Hematopoietic multipotent progenitor cell treated with erythropoietin and hydrocortisone succinate and interleukin-3 and kit ligand, for 15 days (in vitro differentiated cells): ENCODE measurements around the gene INPP5J.
"Not testable (repeated sequence)": the region's sequence is repeated elsewhere in the genome, so short reads cannot be mapped to it uniquely, and the experiment has no call there.

Experiments used
- DNase-seq: peaks from one replicate; pipeline ENCODE4 v3.0.0-alpha.2; 2015; ENCODE audit warnings: low spot score

The INPP5J gene

DNA sequence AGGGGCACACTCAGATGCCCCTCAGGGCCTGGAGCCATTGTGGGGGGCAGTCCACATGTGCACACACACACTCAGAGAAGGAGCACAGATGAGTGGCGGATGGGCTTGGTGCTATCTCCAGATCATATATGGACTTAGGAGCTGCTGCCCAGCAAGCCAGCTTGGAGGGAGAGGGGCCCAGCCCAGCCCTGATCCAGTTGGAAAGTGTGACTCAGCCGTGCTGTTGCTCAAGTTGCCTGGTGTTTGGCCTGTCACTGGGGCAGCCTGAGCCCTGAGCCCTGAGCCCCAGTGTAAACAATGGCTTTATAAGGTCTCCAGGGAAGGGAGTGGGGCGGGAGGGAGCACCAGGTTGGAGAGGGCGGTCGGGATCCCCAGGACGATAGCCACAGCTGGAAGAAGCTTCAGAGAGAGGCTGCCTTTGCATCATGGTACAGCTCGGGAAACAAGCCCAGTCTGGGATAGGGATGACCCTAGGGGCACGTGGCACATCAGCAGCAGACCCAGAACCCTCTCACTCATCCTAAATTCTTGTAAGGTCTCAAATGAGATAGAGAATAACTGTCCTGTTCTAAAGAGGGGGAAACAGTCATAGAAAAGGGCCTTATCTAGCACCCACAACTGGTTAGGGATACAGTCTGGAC lies 20.2 kb upstream of the INPP5J start:
- no peak for DNase-seq

DNA sequence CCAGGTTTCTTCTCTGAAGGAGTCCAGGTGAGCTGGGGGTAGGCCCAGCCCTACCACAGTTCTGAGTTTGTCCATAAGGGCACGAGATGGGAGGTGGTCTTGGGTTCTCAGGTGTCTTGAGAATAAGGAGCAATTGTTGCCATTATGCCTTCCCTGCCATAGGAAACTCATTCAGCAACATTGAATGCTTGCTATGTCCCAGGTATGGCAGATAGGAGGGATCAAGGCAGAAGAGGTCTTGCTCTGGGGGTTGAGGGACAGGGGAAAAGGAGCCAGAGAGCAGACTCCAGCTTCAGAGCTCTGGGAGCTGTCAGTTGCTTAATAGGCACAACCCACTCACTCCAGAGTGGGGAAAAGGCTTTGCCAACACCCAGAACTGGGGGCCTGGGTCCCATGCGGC lies 19.7 kb upstream of the INPP5J start:
- no peak for DNase-seq

DNA sequence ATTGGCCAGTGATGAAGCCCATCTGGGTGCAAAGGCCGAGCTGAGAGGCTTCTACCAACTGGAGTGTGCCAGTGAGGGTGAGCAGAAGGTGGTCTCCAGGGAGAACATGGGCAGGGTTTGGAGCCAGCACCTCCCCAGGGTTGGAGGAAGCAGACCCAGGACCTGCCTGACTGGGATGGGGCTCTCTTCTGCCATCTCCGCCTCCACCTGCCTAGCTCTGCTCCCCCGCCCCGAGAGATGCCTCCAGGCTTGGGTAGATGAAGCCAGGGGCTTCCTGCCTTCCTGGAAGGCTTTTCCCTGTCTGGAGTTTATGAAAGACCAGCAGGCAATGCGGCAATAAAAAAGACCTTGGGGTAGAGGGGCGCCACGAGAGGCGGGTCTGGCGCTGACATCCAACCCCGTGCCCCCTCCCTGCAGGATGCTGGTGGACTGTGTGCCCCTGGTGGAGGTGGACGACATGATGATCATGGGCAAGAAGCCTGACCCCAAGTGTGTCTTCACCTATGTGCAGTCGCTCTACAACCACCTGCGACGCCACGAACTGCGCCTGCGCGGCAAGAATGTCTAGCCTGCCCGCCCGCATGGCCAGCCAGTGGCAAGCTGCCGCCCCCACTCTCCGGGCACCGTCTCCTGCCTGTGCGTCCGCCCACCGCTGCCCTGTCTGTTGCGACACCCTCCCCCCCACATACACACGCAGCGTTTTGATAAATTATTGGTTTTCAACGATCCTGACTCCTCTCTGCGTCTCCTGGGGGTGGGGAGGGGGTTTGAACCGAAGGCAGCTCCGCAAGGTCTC lies 18.7 kb upstream of the INPP5J start:
- no peak for DNase-seq

DNA sequence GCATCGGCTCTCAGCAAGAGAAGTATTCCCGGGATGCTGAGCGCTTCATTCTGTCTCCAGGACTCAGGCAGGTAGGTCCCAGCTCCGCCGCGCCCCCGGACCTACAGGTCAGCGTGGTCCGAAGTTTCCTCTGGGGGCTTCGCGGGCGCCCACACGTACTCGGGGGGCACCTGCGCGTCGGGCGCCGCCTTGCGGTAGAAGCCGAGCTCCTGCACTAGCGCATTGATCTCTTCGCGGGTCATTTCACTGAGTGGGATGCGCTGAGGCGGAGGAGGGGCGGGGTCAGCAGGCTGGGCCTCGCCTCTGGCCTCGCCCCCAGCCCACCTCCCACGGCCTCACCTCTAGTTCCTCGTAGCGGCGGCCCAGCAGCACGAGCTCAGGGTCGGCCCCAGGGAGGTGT lies 17.9 kb upstream of the INPP5J start:
- DNase-seq: no peak

DNA sequence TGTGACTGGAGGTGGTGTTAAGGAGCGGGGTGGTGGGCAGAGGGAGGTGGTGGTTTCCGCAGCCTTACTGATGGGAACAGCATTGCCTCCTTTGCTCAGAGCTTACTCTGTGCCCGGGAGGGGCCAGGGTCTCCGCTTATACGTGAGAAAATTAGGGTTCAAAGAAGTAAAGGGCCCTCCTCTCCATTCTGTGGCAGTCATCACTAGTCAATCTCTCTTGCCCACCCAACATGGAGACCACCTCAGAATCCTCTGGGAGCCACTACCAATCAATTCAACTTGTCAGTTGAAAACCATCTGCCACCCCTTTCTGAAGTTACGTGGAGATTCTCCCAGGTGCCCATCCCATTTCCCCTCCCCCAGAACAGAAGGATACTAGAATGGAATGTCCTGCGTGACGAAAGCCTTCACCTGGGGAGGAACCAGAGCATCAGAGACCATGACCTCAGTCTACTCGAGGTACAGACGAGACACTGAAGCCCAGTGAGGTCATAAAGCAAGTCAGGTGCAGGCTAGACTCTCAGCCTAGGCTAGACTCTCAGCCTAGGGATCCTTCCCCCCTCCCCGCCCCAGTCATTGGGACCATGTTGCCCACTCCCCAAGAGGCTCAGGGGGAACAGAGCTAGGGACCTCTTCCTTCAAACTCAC lies 17.4 kb upstream of the INPP5J start:
- no peak for DNase-seq

DNA sequence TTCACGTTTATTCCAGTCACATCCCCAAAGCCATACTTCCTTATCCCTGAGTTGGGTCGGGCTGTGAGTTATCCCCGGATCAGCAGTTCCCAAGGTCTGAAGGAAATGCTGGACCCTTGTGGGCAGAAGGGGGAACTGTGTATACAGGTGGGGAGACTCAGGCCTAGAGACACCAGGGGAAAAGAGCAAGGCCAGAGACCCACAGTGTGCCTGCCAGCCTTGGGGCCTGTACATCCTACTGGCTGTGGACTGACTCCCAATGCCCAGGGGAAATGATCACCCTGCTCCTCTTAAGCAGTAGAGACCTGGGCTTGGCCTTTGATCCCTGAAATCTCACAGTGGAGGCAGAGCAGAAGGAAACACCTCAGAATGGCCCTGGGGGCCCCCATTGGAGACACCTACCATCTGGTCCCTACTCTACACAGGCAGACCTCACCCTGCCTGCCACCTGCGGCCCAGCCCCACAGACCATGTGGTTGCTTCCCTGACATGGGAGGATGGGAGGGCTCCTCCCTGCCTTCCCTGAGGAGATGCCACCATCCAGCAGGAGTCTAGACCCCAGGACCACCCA lies 16.7 kb upstream of the INPP5J start:
- DNase-seq: no peak

DNA sequence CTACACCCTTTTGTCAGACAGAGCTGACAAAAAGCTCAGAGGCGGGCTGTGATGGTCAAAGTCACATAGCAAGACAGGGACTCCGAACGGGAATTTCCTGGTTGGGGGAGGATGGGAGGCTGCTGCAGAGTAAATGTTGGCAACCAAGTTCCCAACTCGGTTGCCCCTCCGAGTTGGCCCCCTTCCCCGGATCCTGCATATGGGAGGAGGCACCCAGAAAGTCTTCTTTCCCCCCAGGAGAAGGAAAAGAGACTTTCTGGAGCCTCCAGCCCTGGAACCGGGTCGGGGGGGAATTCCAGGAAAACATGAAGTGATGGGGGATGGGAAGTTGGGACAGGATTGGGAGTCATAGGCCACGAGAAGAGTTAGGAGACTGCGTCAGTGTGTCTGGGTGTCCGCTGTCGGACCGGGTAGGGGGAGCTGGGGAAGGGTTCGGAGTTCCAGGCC lies 16.0 kb upstream of the INPP5J start:
- no peak for DNase-seq

DNA sequence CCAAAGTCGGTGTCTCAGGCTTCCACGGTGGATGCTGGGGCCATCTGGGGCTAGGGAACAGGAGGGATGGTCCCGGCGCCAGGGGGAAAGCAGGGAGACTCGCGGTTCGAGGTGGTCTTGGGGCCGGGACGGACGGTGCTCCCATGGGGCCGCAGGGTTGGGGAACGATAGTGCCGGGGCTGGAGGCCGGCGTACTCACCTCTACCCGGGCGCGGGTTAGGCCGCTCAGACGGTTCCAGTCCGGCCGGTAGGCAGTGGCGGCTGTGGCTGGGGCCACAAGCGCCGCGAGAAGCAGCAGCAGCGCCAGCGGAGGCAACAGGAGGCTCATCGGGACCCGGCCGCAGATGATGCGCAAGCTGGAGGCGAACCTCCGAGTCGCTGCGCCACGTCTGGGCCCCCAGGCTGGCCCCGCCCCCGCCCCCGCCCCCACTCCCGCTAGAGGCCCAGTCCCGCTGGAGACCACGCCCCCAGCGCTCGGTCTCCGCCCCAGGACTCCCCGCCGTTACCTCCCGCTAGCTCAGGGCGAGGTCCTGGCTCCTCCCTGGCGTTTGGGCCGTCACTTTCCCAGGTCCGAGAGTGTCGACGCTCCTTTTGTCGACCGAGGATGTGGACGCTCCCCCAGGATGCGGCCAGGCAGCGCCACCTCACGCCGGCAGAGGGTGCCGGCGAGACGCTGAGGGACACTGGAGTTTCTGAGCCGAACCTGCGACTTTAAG lies 15.4 kb upstream of the INPP5J start, which contains the start of gene SELENOM:
Gene SELENOM (minus strand): TSS at position 391 of the 716 bp plus-strand sequence. CDS start 63 bp downstream, at position 328.
- peak; percentile 87 for DNase-seq

DNA sequence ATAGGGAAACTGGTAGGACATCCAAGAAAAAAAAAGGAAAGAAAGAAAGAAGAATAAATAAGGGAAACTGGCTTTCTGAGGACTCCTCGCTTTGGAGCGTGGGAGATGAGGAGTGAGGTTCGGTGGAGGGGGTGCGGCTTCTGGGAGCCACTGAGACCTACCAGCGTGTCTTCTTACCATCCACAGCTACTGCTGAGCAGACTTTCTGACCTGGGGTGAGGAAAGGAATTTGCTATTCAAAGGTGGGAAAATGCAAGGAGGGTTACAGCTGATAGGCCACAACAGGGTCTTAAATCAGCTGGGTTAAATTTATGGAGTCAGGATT lies 14.9 kb upstream of the INPP5J start:
- DNase-seq: no peak

DNA sequence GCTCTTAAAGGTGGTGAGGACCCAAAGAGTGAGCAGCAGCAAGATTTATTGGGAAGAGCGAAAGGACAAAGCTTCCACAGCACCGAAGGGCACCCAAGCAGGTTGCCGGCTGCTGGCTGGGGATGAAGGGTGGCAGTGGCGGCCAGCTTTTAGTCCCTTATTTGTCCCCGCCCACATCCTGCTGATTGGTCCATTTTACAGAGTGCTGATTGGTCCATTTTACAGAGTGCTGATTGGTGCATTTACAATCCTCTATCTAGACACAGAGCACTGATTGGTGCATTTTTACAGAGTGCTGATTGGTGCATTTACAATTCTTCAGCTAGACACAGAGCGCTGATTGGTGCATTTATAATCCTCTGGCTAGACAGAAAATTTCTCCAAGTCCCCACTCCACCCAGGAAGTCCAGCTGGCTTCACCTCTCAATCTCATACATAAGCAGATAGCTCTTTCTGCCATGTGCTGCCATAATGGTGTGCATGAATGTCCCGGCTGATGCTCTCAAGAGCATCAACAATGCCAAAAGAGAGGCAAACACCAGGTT lies 10.1 kb upstream of the INPP5J start:
- DNase-seq: not testable (repeated sequence)

DNA sequence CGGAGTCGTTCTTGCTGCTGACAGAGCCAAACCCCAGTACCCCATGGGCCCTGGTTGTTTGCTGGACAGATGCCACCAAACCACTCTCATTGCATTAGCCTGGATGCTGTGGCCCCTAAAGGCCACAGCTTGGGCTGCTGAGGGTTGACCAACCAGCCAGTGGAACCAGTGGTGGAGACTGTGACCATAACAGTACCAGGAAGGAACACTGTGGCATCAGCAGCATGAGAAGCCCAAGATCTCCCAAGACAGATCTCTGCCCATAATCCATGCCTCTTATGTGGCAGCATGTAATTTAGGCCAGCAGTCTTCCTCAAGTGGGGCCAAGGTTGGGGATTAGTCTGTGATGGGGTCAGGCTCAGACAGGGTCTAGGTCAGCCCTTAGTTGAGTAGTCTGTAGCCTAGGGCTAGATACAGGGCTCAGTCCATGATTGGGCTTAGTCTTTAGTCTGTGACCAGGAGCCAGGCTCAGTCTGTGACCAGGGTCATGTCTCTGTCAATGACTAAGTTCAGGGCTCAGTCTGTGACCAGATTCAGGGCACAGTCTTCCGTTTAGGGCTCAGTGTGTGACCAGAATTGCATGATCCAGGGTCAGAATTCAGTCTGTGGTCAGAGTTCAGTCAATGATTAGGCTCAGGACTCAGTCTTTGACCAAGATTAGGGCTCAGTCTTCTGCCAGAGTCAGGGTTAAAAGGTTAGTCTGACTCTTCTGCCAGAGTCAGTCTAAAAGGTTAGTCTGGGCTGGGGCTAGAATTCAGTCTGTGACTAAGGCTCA lies 4.5 kb upstream of the INPP5J start:
- no peak for DNase-seq

DNA sequence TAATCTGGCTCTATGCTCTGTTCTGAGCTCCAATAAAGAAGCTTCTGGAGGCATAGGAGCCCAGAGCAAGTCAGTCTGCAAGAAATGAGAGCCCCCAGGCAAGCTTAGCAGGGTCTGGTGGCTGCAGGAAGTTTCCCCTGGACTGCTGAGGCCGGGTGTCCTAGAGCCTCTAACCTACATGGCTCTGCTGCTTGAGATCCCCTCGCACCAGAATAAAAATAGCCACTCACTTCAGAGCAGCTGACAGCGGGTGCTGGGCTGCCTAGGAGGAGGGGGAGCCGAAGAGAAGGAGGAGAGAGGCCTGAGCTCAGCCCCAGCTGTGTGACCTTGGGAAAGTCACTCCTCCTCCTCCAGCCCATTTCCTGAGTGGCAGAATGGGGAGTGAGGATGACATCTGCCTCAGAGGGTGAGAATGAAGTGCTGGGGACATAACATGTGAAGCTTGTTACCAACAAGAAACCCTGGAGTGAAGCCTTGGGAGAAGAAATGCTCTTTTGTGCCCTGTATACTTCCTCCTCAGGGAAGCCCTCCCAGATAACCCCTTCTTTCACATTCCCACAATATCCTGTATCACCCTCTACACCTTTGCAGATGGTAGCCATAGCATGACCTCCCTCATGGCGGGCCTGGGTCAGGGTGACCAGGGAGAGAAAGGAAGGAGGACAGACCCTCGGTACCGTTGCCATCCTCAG lies 3.6 kb upstream of the INPP5J start:
- no peak for DNase-seq

DNA sequence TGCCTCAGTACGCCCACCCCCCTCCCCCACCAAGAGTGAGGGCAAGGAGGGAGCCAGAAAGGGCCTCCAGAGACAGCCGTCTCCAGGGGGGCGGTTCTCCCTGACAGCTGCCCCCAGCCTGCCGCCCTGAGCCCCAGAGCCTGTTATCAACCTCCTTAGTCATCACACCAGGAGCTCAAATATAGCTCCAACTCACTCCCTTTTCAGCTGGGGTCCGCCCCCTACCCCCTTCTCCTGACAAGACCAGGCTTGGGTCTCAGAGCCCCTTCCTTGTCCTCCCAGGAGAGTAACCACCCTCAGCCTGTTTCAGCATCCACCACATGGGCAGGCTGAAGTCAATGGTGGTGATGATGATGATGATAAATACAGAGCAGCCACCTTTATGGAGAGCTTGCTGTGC lies 2.5 kb upstream of the INPP5J start:
- no peak for DNase-seq

DNA sequence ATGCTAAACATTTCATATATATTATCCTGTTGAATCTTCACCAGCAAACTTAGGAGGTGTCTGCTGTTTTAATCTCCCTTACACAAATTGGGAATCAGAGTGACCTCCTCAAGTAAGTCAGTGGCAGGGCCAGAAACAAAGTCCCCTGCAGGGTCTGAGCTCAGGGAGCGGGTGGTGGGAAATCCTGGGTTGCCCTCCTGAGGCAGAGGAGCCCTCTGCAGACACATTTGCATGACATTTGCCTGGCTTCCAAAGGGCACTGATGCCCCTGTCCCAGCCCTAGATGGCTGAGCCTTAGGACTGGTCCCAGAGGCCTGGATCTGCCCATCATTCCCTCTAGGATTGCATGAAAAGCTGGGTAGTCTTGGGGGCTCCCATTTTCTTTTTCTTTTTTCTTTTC lies 2.1 kb upstream of the INPP5J start:
- no peak for DNase-seq

DNA sequence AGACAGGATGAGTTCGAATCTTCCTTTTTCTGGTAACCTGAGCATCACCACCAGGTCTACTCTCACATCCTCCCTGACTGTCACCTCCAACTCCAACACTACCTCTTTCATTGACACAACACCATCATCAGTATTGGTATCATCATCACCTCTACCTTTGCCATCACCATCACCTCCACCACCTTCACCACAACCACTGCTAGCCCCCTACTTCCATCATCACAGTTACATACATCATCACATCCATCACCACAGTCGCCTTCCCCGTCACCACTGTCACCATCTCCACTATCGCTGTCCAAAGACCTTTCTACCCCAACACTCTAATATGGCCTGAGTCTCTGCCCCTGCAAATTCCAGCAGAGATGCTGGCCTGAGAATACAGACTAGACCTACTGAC lies 1.4 kb upstream of the INPP5J start:
- no peak for DNase-seq

DNA sequence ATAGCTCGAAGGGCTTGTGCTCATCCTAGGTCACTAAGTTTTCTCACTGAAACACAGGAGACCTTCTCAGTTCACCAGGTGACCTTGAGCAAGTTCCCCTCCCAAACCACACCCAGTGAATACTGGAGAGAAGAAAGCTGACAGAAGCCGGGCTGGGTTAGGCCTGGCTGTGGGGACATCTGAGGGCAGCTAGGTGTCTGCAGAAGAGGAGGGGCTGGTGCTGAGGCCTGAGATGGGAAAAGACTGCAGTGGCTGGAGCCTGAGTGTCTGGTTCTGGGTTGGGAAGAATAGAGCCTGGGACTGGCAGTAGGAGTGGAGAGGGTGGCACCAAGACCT lies 602 bp upstream of the INPP5J start:
- DNase-seq: no peak

DNA sequence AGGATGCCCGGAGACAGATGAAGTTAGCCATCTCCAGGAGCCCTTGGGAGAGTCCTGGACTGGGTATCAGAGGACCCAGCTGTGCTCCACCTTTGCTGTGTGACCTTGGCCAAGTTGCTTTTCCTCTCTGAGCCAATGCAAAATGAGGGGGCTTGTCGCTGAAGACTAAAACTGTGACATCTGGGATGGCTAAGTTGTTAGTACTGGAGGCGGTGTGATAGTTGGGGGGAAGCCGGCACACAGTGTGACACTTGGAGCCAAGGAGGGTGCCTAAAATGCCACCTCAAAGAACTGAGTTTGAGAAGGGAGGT lies 481 bp downstream of the INPP5J start:
- DNase-seq: no peak

DNA sequence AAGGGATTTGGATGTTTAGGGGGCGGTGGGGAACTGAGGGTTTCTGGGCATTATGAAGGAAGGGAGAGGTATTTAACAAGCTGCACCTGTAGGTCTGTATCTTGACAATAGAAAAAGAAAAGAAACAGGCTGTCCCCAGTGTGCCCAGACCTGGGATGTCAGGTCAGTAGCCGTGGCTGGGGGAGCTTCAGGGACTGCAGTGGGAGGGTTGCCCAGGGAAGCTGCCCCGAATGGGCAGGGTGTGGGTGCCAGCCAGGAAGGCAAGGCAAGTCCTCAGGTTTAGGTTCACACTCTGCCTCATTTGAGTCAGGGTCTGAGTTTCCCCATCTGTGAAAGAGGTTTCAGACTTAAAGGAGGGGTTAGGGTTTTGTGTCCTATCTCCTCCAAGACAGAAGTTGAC lies 1.5 kb downstream of the INPP5J start:
- DNase-seq: no peak

DNA sequence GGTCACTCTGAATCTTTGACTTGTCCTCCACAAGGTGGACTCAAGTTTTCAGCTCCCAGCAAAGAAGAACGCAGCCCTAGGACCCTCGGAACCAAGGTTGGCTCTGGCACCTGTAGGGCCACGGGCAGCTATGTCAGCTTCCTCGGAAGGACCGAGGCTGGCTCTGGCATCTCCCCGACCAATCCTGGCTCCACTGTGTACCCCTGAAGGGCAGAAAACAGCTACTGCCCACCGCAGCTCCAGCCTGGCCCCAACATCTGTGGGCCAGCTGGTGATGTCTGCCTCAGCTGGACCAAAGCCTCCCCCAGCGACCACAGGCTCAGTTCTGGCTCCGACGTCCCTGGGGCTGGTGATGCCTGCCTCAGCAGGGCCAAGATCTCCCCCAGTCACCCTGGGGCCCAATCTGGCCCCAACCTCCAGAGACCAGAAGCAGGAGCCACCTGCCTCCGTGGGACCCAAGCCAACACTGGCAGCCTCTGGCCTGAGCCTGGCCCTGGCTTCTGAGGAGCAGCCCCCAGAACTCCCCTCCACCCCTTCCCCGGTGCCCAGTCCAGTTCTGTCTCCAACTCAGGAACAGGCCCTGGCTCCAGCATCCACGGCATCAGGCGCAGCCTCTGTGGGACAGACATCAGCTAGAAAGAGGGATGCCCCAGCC lies 2.2 kb downstream of the INPP5J start:
- no peak for DNase-seq

DNA sequence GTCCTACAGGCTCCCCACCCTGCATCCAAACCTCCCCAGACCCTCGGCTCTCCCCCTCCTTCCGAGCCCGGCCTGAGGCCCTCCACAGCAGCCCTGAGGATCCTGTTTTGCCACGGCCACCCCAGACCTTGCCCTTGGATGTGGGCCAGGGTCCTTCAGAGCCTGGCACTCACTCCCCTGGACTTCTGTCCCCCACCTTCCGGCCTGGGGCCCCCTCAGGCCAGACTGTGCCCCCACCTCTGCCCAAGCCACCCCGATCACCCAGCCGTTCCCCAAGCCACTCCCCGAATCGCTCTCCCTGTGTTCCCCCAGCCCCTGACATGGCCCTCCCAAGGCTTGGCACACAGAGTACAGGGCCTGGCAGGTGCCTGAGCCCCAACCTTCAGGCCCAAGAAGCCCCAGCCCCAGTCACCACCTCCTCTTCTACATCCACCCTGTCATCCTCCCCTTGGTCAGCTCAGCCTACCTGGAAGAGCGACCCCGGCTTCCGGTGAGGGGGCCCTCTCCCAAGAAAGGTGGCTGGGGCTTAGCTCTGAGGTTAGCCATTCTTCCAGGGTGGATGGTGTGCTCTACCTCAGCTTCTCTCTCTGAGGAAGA lies 2.9 kb downstream of the INPP5J start:
- DNase-seq: no peak
